Activated CD8-positive, alpha-beta T cell treated with anti-CD3 and anti-CD28 coated beads for 36 hours (primary cell): ENCODE results near the gene CREB3. TPM values are rescaled to one million over a fixed set of nuclear protein-coding genes. Genes with fewer than 3 reads are reported as not detected.

Source experiments
- microRNA-seq: library from miRNA; unstranded; fragments of <30 nt; microRNA quantifications from one replicate; pipeline ENCODE4 v1.2.0, GENCODE V29; 2022; ENCODE audit warnings: borderline microRNAs expressed, borderline replicate concordance
- total RNA-seq, 2 experiments: library from RNA; stranded (reverse); gene quantifications; one replicate each; pipeline ENCODE4 v1.2.3, GENCODE V29; 2021

The CREB3 gene
- total RNA-seq, 2 experiments from 2014 or later, result 22.3 to 22.4 TPM

Small RNAs within 50 kb of the gene (microRNA-seq; reads per million reads assigned to microRNA genes)
- not detected for gene MIR6852
- gene MIR6853, result not detected

Other genes starting within 250 kb of the CREB3 start
- 1 to 10 TPM; 1.3 to 1.7 TPM for gene RUSC2, start 242.6 kb upstream of the CREB3 start, total RNA-seq
- 10 to 100 TPM; 26.1 to 26.9 TPM for gene TESK1, start 127.4 kb upstream of the CREB3 start, total RNA-seq
- 10 to 100 TPM; 13.1 to 15.5 TPM for gene CD72, start 114.3 kb upstream of the CREB3 start, total RNA-seq
- gene SIT1, start 81.7 kb upstream of the CREB3 start, total RNA-seq, result 100 to 1,000 TPM in 1 of 2 experiments, 10 to 100 TPM in 1; 99.9 to 102 TPM
- gene RMRP, start 74.6 kb upstream of the CREB3 start, total RNA-seq, result over 10,000 TPM; 13,164 to 13,311 TPM
- gene CCDC107, start 74.4 kb upstream of the CREB3 start, total RNA-seq, result 10 to 100 TPM; 12.1 to 13.7 TPM
- 10 to 100 TPM; 16.0 to 19.9 TPM for gene ARHGEF39, start 67.5 kb upstream of the CREB3 start, total RNA-seq
- 1 to 10 TPM; 4.5 to 4.9 TPM for gene CA9, start 58.7 kb upstream of the CREB3 start, total RNA-seq
- 1 to 10 TPM; 4.8 to 5.3 TPM for gene TPM2, start 42.7 kb upstream of the CREB3 start, total RNA-seq
- gene TLN1, start 471 bp upstream of the CREB3 start, total RNA-seq, result 100 to 1,000 TPM; 212 to 219 TPM
- 10 to 100 TPM; 21.2 to 22.3 TPM for gene GBA2, start 16.6 kb downstream of the CREB3 start, total RNA-seq
- 10 to 100 TPM; 13.0 to 14.8 TPM for gene RGP1, start 16.6 kb downstream of the CREB3 start, total RNA-seq
- under 1 TPM; 0.59 to 0.67 TPM for gene MSMP, start 21.6 kb downstream of the CREB3 start, total RNA-seq
- 1 to 10 TPM; 7.5 to 7.8 TPM for gene NPR2, start 58.9 kb downstream of the CREB3 start, total RNA-seq
- gene SPAG8, start 79.6 kb downstream of the CREB3 start, total RNA-seq, result 1 to 10 TPM in 1 of 2 experiments, under 1 TPM in 1; 0.63 to 1.1 TPM
- gene HINT2, start 82.4 kb downstream of the CREB3 start, total RNA-seq, result 10 to 100 TPM; 53.4 to 62.7 TPM
- not detected for gene FAM221B, start 96.1 kb downstream of the CREB3 start, total RNA-seq
- 1 to 10 TPM; 3.4 to 4.3 TPM for gene TMEM8B, start 96.6 kb downstream of the CREB3 start, total RNA-seq
- gene OR13J1, start 137.7 kb downstream of the CREB3 start, total RNA-seq, result not detected
- not detected for gene HRCT1, start 173.5 kb downstream of the CREB3 start, total RNA-seq
- not detected for gene SPAAR, start 176.8 kb downstream of the CREB3 start, total RNA-seq
- not detected for gene OR2S2, start 225.5 kb downstream of the CREB3 start, total RNA-seq